NB4 (cell line): Measurements from ENCODE around the gene AQP4.

Experiments
- MAX ChIP-seq: IDR thresholded peaks from 2 replicates; pipeline ENCODE4 v1.6.1; 2011; ENCODE audit warnings: low read depth, low read length
- MYC ChIP-seq: IDR thresholded peaks from 2 replicates; pipeline ENCODE4 v1.6.1; 2011; ENCODE audit warnings: low read depth, low read length
- POLR2A ChIP-seq: IDR thresholded peaks from 2 replicates; pipeline ENCODE4 v1.6.1; 2011; ENCODE audit warnings: mild to moderate bottlenecking; ENCODE audit not compliant: insufficient read length; ENCODE audit errors: extremely low read depth
- TF ChIP-seq, protein P1 (sequence below): IDR thresholded peaks from one replicate; pipeline ENCODE4 v1.5.1; 2012; ENCODE audit warnings: low read depth, low read length

DNA sequence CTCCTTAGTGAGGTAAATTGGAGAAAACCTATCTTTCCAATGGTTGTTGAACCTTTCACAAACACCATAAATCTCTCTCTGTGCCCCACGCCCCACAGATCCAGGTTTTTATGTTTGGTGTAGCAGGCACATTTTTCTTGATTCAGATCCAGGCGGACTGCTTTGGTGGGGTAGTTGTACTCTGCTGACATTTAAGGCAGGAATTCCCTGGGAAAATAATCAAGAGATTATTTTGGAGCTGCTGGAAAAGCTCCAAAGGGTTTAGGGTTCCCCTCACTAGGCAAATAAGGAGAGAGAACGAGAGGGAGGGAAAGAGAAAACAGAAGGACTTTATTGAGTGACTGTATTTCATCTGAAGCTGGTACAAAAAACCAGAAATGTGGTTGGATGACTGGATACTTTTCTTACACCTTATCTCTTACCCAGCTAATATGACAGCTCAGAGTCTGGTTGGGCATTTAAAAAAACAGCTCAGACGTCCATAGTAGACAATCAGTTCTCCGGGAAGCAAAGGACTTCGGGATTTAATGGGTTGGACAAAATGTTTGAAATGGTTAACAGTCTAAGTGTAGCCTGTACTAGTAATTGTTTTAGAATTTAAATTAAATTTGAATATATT is 3.6 kb upstream of the AQP4 start:
- TF ChIP-seq, protein P1, sequence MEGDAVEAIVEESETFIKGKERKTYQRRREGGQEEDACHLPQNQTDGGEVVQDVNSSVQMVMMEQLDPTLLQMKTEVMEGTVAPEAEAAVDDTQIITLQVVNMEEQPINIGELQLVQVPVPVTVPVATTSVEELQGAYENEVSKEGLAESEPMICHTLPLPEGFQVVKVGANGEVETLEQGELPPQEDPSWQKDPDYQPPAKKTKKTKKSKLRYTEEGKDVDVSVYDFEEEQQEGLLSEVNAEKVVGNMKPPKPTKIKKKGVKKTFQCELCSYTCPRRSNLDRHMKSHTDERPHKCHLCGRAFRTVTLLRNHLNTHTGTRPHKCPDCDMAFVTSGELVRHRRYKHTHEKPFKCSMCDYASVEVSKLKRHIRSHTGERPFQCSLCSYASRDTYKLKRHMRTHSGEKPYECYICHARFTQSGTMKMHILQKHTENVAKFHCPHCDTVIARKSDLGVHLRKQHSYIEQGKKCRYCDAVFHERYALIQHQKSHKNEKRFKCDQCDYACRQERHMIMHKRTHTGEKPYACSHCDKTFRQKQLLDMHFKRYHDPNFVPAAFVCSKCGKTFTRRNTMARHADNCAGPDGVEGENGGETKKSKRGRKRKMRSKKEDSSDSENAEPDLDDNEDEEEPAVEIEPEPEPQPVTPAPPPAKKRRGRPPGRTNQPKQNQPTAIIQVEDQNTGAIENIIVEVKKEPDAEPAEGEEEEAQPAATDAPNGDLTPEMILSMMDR: no peak
- TF ChIP-seq POLR2A (no peak), MYC (no peak), MAX (no peak)
